ENCODE results near the gene MIP.
"Not testable (repeated sequence)": the region's sequence is repeated elsewhere in the genome, so short reads cannot be mapped to it uniquely, and the experiment has no call there.

MIP gene

GRCh38 chr12:56462565-56462964 lies 8.1 kb upstream of the MIP start:
- DNase-seq, result no peak

- no peak for DNase-seq
Measured at GRCh38 chr12:56461235-56462159, 7.0 kb upstream of the MIP start.

GRCh38 chr12:56457817-56458216 lies 3.4 kb upstream of the MIP start:
- no peak for DNase-seq

GRCh38 chr12:56451147-56451546 lies 3.3 kb downstream of the MIP start:
- DNase-seq, result no peak

- DNase-seq, result no peak
Measured at GRCh38 chr12:56450241-56450640, 4.2 kb downstream of the MIP start.

GRCh38 chr12:56449622-56449984 lies 4.9 kb downstream of the MIP start:
- no peak for DNase-seq

- peak; percentile 70 to 92 (median 81) for DNase-seq
Measured at GRCh38 chr12:56448860-56449621, 5.4 kb downstream of the MIP start, which contains the start of gene TIMELESS. TSS of gene TIMELESS (minus strand) at chr12:56449426. CDS start at chr12:56434170, 15,256 bp downstream.

GRCh38 chr12:56443208-56443607 lies 11.2 kb downstream of the MIP start:
- DNase-seq, result not testable (repeated sequence)

- no peak for DNase-seq
Measured at GRCh38 chr12:56437430-56438176, 16.9 kb downstream of the MIP start.

GRCh38 chr12:56434828-56435227 lies 19.6 kb downstream of the MIP start:
- DNase-seq, result no peak

GRCh38 chr12:56431850-56432249 lies 22.6 kb downstream of the MIP start:
- DNase-seq, result no peak

GRCh38 chr12:56431288-56431687 lies 23.2 kb downstream of the MIP start:
- DNase-seq, result no peak

- DNase-seq, result no peak
Measured at GRCh38 chr12:56425940-56426438, 28.5 kb downstream of the MIP start.

GRCh38 chr12:56425193-56425592 lies 29.3 kb downstream of the MIP start:
- DNase-seq, result peak in 2 of 6 experiments; percentile 24 to 31

GRCh38 chr12:56420411-56420810 lies 34.0 kb downstream of the MIP start:
- DNase-seq, result no peak

- DNase-seq, result no peak
Measured at GRCh38 chr12:56417739-56418138, 36.7 kb downstream of the MIP start.

- no peak for DNase-seq
Measured at GRCh38 chr12:56414401-56414800, 40.1 kb downstream of the MIP start.

GRCh38 chr12:56413392-56413791 lies 41.1 kb downstream of the MIP start:
- no peak for DNase-seq

- no peak for DNase-seq
Measured at GRCh38 chr12:56411781-56412639, 42.4 kb downstream of the MIP start.

- DNase-seq, result no peak
Measured at GRCh38 chr12:56410768-56411167, 43.7 kb downstream of the MIP start.

GRCh38 chr12:56408799-56409417 lies 45.5 kb downstream of the MIP start:
- DNase-seq, result no peak

All from stimulated activated naive CD4-positive, alpha-beta T cell (primary cell).